ENCODE measurements around the gene LIME1. TPM values are rescaled to one million over a fixed set of nuclear protein-coding genes. Genes with fewer than 3 reads are reported as not detected.
A peak's percentile ranks its signal among the peaks of the same experiment; 100 is the strongest.

LIME1 gene
- total and polyA plus RNA-seq, 8 donors: 3.0 to 10.8 (median 6.3) TPM

DNA sequence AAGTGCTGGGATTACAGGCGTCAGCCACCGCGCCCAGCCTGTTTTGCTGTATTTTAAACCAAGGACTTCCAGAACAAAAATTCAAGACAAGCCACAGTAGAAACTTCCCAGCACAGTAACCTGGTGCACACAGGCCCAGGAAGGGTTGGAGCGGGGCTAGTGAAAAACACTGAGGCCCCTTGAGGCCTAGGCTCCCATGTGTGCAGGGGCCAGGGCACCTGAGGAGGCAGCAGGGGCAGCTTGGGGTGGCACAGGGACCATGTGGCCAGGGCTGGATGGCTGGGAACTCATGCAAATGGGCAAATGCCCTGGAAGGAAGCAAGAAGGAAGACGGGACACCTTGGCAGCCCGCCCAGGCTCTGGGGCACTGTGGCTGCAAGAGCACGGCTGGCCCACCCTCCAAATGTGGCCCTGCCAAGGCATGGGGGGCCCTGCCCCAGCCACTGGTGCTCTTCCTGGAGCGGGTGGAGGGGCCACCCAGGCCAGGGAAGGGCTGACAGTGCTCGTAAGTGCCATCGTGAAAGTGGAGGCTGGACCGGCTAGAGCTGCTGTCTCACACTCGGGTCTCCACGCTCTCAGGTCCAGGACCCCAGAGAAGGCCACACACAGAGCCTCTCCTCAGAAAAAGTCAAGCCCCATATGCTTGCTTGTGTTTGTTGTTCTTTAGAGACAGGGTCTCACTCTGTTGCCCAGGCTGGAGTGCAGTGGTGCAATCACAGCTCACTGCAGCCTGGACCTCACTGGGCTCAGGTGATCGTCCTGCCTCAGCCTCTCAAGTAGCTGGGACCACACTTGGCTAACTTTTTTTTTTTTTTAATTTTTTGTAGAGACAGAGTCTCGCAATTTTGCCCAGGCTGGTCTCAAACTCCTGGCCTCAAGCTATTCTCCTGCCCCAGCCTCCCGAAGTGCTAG lies 13.4 kb downstream of the LIME1 start:
- no peaks in the 10 kb centered on the region for H3K9me3 ChIP-seq
- TF ChIP-seq, protein P1, sequence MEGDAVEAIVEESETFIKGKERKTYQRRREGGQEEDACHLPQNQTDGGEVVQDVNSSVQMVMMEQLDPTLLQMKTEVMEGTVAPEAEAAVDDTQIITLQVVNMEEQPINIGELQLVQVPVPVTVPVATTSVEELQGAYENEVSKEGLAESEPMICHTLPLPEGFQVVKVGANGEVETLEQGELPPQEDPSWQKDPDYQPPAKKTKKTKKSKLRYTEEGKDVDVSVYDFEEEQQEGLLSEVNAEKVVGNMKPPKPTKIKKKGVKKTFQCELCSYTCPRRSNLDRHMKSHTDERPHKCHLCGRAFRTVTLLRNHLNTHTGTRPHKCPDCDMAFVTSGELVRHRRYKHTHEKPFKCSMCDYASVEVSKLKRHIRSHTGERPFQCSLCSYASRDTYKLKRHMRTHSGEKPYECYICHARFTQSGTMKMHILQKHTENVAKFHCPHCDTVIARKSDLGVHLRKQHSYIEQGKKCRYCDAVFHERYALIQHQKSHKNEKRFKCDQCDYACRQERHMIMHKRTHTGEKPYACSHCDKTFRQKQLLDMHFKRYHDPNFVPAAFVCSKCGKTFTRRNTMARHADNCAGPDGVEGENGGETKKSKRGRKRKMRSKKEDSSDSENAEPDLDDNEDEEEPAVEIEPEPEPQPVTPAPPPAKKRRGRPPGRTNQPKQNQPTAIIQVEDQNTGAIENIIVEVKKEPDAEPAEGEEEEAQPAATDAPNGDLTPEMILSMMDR (IDR thresholded peaks at IDR 0.05): no peak
- DNase-seq (peak in 1 of 4 donors; percentile 56), ATAC-seq (no peak)
- H3K4me1 ChIP-seq: no peaks in the 10 kb centered on the region
- intact Hi-C loops (cut with DNase I): no loop called here
- H3K4me3 ChIP-seq: no peak overlapping the region
- H3K36me3 ChIP-seq: peaks cover 0 to 11% of the 10 kb centered on the region in 2 donors
- H3K27ac ChIP-seq: no peak overlapping the region
- H3K27me3 ChIP-seq: no peaks in the 10 kb centered on the region

DNA sequence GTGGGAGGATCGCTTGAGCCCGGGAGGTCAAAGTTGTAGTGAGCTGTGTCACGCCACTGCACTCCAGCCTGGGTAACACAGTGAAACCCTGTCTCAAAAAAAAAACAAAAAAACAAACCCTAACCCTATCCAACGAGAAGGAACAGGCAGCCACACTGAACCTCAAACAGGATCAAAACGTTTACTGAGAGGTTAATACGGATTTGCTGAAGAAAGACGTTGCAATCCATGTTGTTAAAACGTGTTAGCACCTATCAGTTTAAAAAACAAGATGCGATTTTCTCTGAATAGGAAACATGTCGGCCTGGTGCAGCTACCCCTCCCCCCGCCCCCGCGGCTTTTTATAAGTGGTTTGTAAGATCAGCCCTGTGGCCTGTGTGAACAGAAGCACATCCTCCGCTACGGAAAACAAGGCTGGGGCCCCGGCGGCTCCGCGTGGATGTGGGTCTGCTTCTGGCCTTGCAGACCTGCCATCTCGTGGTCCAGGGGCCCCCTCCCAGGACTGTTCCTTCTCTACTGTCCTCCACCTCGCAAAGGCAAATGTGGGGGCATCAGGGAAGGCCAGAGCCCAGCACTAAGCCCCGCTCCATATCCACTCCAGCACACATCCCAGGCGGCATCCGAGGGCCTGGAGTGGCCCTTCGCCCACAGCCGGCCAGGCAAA lies 14.5 kb downstream of the LIME1 start:
- TF ChIP-seq, protein P1 (IDR thresholded peaks at IDR 0.05): no peak
- Histone ChIP-seq H3K4me1 (no peaks in the 10 kb centered on the region), H3K36me3 (peaks cover 0 to 10% of the 10 kb centered on the region in 2 donors), H3K27me3 (no peaks in the 10 kb centered on the region), H3K4me3 (no peak overlapping the region), H3K27ac (peak overlapping the region in 1 of 2 donors; percentile 41), H3K9me3 (no peaks in the 10 kb centered on the region)
- intact Hi-C loops (cut with DNase I): no loop called here
- DNase-seq: peak in 1 of 4 donors; percentile 75
- no peak for ATAC-seq

DNA sequence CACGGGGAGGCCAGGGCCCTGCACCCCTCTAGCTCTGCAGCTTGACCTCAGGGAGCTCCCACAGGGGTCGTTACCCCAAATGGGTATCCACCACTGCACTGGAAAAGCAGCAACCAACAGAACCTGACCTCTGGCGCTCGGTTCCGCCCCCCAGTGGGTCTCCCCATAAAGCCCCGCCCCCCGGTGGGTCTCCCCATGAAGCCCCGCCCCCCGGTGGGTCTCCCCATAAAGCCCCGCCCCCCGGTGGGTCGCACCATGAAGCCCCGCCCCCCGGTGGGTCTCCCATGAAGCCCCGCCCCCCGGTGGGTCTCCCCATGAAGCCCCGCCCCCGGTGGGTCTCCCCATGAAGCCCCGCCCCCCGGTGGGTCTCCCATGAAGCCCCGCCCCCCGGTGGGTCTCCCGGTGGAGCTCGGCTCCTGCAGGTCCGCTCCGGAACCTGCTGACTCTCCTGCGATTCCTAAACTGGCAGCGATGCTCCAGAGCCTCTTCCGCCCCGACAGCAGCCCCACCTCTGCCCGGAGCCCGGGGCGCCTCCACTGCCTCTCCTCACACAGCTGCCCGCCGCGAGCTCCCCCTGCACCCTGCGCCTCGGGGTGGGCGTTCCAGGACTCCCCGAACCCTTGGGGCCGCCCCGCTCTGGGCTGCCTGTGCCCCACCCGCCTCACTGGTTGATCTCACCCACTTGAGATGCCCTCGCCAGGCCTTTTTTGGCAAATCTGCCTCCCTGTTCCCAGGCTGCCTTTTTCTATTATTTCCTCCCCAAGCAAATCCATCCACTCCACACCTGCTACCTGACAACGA lies 15.2 kb downstream of the LIME1 start:
- H3K4me1 ChIP-seq: no peaks in the 10 kb centered on the region
- H3K4me3 ChIP-seq: no peak overlapping the region
- DNase-seq: peak in 1 of 4 donors; percentile 69
- intact Hi-C loops (cut with DNase I): no loop called here
- H3K9me3 ChIP-seq: no peaks in the 10 kb centered on the region
- TF ChIP-seq, protein P1 (IDR thresholded peaks at IDR 0.05): no peak
- H3K36me3 ChIP-seq: peaks cover 0 to 3% of the 10 kb centered on the region in 2 donors
- H3K27ac ChIP-seq: peak overlapping the region in 1 of 2 donors; percentile 41
- ATAC-seq: no peak
- H3K27me3 ChIP-seq: no peaks in the 10 kb centered on the region

DNA sequence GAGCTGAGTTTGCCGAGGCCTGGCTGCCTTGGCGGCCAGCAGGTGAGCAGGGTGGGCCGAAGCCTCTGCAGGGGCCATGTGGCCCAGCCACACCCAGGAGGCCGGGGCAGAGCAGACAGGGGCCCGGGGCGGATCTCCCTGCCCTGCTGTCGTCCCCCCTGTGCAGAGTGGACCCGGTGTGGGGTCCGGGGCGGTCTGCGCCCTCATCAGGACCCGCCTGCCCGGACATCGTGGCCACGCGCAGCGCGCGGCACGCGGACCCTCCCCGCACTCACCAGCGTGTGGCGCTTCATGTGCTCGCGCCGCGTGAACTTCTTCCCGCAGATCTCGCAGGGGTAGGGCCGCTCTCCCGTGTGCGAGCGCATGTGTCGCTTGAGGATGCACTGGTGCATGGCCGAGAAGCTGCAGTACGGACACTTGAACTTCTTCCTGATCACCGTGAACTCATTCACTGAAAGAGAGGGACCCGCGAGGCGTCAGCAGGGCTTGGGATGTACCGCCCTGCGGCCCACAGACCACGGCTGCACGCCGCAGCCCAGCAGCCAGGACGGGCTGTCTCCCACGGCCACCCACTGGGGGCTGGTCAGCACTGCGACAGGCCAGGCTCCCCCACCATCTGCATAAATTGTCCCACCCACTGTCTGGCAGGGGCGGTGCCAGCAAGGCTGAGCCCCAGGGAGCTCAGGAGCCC lies 16.1 kb downstream of the LIME1 start:
- Histone ChIP-seq H3K9me3 (no peaks in the 10 kb centered on the region), H3K36me3 (no peaks in the 10 kb centered on the region), H3K27me3 (no peaks in the 10 kb centered on the region), H3K27ac (no peak overlapping the region), H3K4me3 (no peak overlapping the region), H3K4me1 (no peaks in the 10 kb centered on the region)
- TF ChIP-seq, protein P1 (IDR thresholded peaks at IDR 0.05): no peak
- intact Hi-C loops (cut with DNase I): no loop called here
- no peak for ATAC-seq
- peak in 1 of 4 donors; percentile 71 for DNase-seq

Measured in left lung (tissue), 10 donors.